Lung (tissue), 12 donors: Measurements from ENCODE around the gene RAD52. TPM values are rescaled to one million over a fixed set of nuclear protein-coding genes. Genes with fewer than 3 reads are reported as not detected.

Source experiments
- ATAC-seq: fragments of 200-7000 bp; cut with Tn5 transposase; one replicate; pipeline ENCODE4 v1.9.1; 2020; ENCODE audit warnings: moderate number of reproducible peaks; ENCODE audit not compliant: insufficient read depth, low FRiP score
- DNase-seq, 3 donors: peaks; one replicate each; pipeline ENCODE4 v3.0.0-alpha.2; 2013 to 2017
- H3K27ac ChIP-seq, 2 donors: one replicate each; pipeline ENCODE4 v1.5.1; 2013; ENCODE audit warnings: mild to moderate bottlenecking in 2 of 2, moderate library complexity in 2 of 2, control low read depth in 1 of 2, inconsistent platforms in 1 of 2, low read depth in 1 of 2, low read length in 1 of 2
- H3K27me3 ChIP-seq, 3 donors: one replicate each; pipeline ENCODE4 v1.5.1; 2013; ENCODE audit warnings: low read length in 2 of 3; ENCODE audit not compliant: control insufficient read depth in 3 of 3, insufficient read depth in 3 of 3
- H3K36me3 ChIP-seq, 4 donors: one replicate each; pipeline ENCODE4 v1.5.1; 2013; ENCODE audit warnings: low read length in 4 of 4, mild to moderate bottlenecking in 1 of 4, moderate library complexity in 1 of 4; ENCODE audit not compliant: control insufficient read depth in 4 of 4, insufficient read depth in 4 of 4
- H3K4me1 ChIP-seq, 5 donors: one replicate each; pipeline ENCODE4 v1.5.1; 2013; ENCODE audit warnings: low read length in 5 of 5, mild to moderate bottlenecking in 2 of 5, moderate library complexity in 1 of 5; ENCODE audit not compliant: control insufficient read depth in 5 of 5, insufficient read depth in 5 of 5
- H3K4me3 ChIP-seq: one replicate; pipeline ENCODE4 v1.5.1; 2013; ENCODE audit warnings: mild to moderate bottlenecking, control low read depth, moderate library complexity
- H3K9ac ChIP-seq, 2 donors: one replicate each; pipeline ENCODE4 v1.5.1; 2013; ENCODE audit warnings: low read length in 2 of 2, control low read depth in 1 of 2; ENCODE audit not compliant: insufficient read depth in 1 of 2
- H3K9me3 ChIP-seq, 4 donors: one replicate each; pipeline ENCODE4 v1.5.1; 2013; ENCODE audit warnings: low read length in 3 of 4, mild to moderate bottlenecking in 1 of 4, moderate library complexity in 1 of 4; ENCODE audit not compliant: control insufficient read depth in 4 of 4, insufficient read depth in 3 of 4
- WGBS, 2 donors: extraction: QIAGEN DNeasy Blood & Tissue Kit; methylation state at CpG; one replicate each; pipeline ENCODE4 v1.1.7; 2013; 5-methylcytosine and 5-hydroxymethylcytosine counted together
- polyA plus RNA-seq, 2 donors: library from polyadenylated mRNA; stranded (reverse); fragments of 200-250 nt; gene quantifications; one replicate each; pipeline ENCODE4 v1.2.1, GENCODE V29; 2013
- total RNA-seq, 2 donors: library from RNA; depleted of rRNA in 1 of 2; stranded (reverse); fragments of >200 nt in 1 of 2; gene quantifications; one replicate each; pipeline ENCODE4 v1.2.1, GENCODE V29; 2014 to 2021
- TF ChIP-seq, protein P1 (sequence below): IDR thresholded peaks from 2 replicates; pipeline ENCODE4 v1.5.1; 2012; ENCODE audit warnings: mild to moderate bottlenecking; ENCODE audit errors: control extremely low read depth, extremely low read depth
- donor health status: control.
- donor health status: control.
- donor health status: Bipolar disorder and iron deficiency.
- donor health status: healthy.
- donor health status: DM: yes; HTN: yes; CAD: no.

Gene RAD52
- total and polyA plus RNA-seq, 4 donors = 4.3 to 36.8 (median 8.0) TPM

DNA sequence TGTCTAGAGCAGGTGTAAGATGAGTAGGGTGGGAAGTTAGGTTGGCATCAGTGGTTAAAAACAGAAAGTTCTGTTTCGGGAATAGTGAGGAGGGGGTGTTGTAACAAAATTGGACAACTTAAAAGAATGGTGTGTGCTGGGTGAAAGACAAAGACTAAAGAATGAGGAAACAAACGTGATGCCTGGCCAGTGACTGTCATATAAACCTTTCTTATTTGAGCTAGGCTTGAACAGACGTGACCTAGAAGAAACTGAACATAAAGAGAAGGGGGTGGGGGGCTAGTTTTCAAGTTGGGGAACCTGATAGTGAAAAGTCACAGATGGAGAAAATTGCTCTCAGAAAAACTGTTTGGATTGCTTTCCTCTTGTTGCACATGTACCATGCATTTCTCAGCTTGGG, 39.6 kb downstream of the RAD52 start:
- H3K36me3 ChIP-seq = peaks cover 30 to 61% (median 44%) of the 10 kb centered on the region in 4 donors
- H3K9ac ChIP-seq = no peak overlapping the region
- DNase-seq (no peak), ATAC-seq (no peak)
- no peak overlapping the region for H3K4me3 ChIP-seq
- H3K9me3 ChIP-seq = no peaks in the 10 kb centered on the region
- 62 to 70% methylated on average over 3 of the region's 3 CpGs for WGBS, 2 donors
- H3K27ac ChIP-seq = no peak overlapping the region
- H3K4me1 ChIP-seq = peaks cover 0 to 12% (median 0%) of the 10 kb centered on the region in 5 donors
- H3K27me3 ChIP-seq = no peaks in the 10 kb centered on the region
- TF ChIP-seq, protein P1, sequence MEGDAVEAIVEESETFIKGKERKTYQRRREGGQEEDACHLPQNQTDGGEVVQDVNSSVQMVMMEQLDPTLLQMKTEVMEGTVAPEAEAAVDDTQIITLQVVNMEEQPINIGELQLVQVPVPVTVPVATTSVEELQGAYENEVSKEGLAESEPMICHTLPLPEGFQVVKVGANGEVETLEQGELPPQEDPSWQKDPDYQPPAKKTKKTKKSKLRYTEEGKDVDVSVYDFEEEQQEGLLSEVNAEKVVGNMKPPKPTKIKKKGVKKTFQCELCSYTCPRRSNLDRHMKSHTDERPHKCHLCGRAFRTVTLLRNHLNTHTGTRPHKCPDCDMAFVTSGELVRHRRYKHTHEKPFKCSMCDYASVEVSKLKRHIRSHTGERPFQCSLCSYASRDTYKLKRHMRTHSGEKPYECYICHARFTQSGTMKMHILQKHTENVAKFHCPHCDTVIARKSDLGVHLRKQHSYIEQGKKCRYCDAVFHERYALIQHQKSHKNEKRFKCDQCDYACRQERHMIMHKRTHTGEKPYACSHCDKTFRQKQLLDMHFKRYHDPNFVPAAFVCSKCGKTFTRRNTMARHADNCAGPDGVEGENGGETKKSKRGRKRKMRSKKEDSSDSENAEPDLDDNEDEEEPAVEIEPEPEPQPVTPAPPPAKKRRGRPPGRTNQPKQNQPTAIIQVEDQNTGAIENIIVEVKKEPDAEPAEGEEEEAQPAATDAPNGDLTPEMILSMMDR = no peak

DNA sequence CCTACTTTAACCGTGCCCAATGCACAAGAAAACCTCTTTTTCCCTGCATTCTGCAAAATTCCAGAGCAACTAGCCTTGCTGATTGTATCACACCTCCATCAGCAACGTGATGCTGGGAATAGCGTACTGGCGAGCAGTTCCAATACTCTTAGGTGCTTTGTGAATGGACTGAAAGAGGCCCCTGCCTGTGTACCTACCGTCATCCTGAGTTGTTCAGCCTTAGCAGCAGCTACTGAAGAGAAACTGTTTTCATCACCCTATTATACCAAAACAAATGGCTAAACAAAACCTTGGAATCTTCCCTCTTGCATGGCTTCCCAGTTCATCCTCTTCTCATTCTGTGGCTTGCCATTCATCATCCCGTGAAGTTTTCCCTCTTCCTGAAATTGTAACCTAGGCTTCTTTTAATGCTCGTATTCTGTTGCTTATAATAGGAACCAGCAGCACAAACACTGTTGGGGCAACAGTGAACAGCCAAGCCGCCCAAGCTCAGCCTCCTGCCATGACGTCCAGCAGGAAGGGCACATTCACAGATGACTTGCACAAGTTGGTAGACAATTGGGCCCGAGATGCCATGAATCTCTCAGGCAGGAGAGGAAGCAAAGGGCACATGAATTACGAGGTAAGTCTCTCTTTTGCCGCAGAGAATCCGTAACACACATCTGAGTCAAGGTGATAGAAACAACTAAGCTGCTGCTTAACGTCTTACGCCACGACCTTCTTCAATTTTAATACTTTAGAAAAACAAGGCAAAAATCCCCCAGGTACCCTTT, 41.9 kb downstream of the RAD52 start:
- no peaks in the 10 kb centered on the region for H3K27me3 ChIP-seq
- peaks cover 25 to 52% (median 43%) of the 10 kb centered on the region in 4 donors for H3K36me3 ChIP-seq
- WGBS, 2 donors = 64 to 73% methylated on average over 16 of the region's 16 CpGs
- H3K9ac ChIP-seq = no peak overlapping the region
- peaks cover 0 to 12% (median 3%) of the 10 kb centered on the region in 5 donors for H3K4me1 ChIP-seq
- no peaks in the 10 kb centered on the region for H3K9me3 ChIP-seq
- TF ChIP-seq, protein P1 = no peak
- H3K27ac ChIP-seq = no peak overlapping the region
- no peak for ATAC-seq
- H3K4me3 ChIP-seq = no peak overlapping the region
- DNase-seq = no peak

DNA sequence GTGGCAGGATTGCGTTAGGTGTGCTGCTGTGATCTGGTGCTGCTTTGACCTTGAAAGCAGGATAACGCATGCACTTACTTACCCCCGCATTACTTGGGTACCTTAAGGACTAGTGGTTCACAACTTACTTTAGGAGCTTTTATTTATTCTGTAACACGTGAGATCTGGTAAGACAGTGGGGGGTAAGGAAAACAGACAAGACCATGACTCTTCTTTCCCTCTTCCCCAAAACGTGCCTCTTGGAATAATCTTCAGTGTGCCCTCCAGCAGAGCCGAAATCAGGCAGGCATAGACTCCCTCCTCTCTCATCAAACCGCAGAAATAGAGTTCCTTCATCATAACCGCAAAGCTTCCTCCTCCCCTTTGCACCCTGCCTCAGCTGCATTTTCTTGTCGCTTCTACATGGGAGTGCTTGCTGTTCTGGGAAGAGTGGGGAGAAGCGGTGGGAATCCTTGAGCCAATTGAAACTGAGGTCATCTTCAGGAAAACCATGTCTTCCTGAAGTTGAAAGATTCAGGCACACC, 43.4 kb downstream of the RAD52 start:
- WGBS, 2 donors = 81 to 90% methylated on average over 10 of the region's 10 CpGs
- ATAC-seq = no peak

More for the DNA sequence above, 43.4 kb downstream of the RAD52 start:
- no peak overlapping the region for H3K9ac ChIP-seq
- TF ChIP-seq, protein P1 = no peak
- H3K9me3 ChIP-seq = no peaks in the 10 kb centered on the region
- no peak overlapping the region for H3K4me3 ChIP-seq
- H3K27me3 ChIP-seq = no peaks in the 10 kb centered on the region
- H3K36me3 ChIP-seq = peaks cover 32 to 57% (median 49%) of the 10 kb centered on the region in 4 donors
- H3K27ac ChIP-seq = no peak overlapping the region
- H3K4me1 ChIP-seq = peaks cover 0 to 11% (median 0%) of the 10 kb centered on the region in 5 donors
- DNase-seq = no peak
